MV-4-11 (cell line): ENCODE data around the gene WDR82.

Experiments used
- DNase-seq: peaks from one replicate; lab custom pipeline; 2025; lab: John Stamatoyannopoulos, UW

WDR82 gene

DNA sequence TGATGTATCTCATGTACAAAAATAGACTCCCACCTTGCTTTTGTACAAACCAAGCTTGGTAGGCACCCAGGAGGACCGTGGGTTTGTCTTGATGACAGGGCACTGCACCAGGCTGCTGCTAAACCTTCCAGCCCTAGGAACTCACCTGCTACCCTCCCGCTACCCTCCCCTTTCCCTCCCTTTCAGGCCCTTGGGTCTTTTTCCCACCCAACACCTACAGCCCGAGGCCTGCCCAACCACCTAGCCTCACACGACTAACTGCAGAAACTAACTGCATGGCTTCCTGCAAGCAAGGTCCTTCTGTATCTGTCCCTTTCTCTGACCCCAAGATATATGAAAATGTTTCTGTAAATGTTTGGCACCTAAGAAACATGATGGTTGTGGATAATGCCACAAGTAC lies 21.8 kb downstream of the WDR82 start:
- no peak for DNase-seq

DNA sequence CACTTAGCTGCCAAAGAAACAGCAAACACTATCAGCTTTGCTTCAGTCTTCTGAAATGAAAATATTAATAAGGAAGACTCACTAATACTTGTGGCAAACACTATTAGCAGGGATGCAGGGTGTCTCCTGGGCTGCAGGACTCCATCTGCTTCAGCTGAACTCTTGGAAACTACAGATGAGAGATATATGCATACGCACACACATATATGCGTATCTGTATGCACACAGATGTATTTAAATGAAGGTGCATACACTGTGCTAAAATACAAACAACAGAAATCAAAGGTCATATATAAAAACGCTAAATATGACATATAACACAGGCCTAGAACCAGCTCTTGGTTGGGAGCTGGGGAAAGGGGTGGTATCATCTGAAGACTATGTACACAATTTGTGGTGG lies 22.3 kb downstream of the WDR82 start:
- no peak for DNase-seq

- DNase-seq, result no peak
These were observed 23.8 kb downstream of the WDR82 start for GRCh38 chr3:52254608-52255007.

DNA sequence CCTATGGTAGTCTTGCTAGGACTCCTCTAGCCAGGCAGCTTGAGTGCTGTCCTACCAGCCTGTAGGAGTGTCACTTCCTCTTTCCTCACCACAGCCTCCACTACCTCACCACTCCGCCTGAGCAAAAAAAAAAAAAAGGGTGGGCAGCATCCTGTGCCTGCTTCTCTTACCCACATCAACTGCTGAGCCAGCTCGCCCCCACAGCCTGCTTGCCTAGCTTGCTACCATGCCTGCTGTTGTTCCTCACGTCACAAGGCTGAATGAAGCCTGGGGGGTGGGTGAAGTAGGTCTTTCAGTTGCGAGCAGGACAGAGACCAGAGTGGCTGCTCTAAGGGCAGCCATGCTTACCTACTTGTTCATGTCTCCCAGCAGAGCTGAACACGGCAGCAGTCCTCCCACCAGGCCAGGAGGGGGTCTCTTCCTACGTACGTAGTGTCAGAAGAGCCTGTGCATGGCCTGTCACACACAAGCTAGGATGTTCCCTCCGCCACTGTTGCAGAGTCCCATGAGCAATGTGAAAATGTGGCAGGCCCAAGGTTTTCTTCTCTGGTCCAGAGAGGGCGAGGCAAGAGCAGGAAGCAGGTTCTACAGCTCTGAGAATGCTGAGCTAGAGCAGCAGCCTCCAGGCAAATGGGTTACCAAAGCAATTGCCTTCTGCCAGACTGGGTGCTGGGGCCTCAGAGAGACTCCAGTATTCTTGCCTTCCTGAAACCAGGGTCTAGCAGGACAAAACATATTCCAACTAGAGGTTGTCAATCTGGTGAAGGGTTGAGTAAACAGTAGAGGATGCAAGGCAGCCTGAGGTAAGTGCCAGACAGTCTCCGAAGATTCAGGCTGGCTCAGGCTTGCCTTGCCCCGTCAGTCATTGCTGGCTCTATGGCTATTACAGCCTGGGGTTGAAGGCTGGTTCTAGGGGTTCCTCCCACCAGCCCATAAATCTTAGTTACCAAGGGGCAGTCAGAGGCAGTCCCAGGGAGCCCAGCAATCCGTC lies 24.8 kb downstream of the WDR82 start:
- peak; percentile 98 for DNase-seq

- DNase-seq, result no peak
These were observed 28.3 kb downstream of the WDR82 start for GRCh38 chr3:52250122-52250521.

- DNase-seq, result no peak
These were observed 28.8 kb downstream of the WDR82 start for GRCh38 chr3:52249683-52250082.

GRCh38 chr3:52248816-52249547 lies 29.5 kb downstream of the WDR82 start:
- no peak for DNase-seq

- no peak for DNase-seq
These were observed 30.3 kb downstream of the WDR82 start for GRCh38 chr3:52248165-52248541.

DNA sequence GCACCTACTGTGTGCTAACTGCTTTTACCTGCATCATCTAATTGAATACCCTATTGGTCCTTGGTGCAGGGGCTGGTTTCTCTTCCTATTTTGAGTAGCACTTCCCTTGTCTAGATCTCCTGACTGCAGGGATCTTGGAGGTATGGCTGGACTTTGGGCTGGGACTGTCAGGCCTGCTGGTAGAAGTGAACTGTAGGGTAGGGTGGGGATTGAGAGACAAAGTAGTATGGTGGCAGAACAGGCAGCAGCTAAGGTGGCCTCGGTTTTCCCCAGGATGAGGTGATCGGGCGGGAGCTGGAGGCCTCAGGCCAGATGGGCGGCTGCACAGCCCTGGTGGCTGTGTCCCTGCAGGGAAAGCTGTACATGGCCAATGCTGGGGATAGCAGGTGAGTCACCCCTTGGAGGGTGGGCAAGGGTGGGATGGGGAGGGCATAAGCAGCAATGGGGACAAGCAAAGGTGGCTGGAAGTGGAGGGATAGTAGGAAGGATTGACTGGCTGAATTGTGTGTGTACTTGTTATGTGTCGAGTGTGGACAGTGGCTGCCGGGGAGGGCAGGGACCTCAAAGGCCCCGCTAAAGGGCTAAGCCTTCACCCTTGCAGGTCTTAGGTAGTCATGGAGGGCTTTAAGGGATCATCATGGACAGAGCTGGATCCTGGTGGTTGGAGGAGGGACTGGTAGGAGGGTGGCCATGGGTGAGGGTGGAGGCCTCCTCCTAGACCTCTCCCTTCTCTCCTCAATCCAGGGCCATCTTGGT lies 30.9 kb downstream of the WDR82 start:
- DNase-seq, result peak; percentile 36

DNA sequence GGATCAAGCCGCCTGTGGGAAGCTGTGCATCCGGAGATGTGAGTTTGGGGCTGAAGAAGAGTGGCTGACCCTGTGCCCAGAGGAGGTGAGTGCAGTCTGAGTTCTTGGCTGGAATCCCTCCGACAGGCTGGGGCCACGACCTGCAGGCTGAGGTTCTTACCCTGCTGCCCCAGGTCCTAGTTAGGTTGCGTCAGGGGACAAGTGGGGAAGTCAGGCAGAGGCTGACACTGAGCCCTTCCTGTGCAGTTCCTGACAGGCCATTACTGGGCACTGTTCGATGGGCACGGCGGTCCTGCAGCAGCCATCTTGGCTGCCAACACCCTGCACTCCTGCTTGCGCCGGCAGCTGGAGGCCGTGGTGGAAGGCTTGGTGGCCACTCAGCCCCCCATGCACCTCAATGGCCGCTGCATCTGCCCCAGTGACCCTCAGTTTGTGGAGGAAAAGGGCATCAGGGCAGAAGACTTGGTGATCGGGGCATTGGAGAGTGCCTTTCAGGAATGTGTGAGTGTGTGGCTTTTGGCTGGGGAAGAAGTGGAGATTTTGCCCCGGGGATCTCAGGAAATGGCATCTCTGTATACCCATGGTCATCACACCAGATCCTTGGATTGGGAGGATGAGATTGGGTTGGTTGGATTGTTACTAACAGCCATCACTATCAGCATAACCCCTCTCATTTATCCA lies 31.6 kb downstream of the WDR82 start:
- peak; percentile 38 for DNase-seq

DNA sequence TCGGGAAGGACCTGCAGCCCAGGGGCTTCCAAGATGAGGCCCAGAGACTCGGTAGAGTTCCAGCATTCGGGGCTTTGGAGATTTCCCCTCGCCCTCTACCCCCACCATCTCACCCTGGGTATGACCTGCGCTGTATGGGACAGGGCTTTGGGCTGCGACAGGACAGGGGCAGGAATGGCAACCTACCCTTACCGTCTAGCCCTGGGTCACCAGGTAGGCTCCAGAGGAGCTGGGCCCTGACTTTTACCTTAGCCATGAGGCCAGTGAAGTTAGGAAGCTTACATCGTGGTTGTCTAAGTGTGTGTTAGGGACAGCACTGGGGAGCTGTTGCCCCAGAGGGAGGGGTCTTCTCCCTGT lies 32.2 kb downstream of the WDR82 start:
- no peak for DNase-seq

- DNase-seq, result no peak
These were observed 32.9 kb downstream of the WDR82 start, which contains the start of gene PPM1M for GRCh38 chr3:52245322-52246263. Gene PPM1M, plus strand, starts transcription at chr3:52245759. Its CDS starts 66 bp downstream, at chr3:52245825.

DNA sequence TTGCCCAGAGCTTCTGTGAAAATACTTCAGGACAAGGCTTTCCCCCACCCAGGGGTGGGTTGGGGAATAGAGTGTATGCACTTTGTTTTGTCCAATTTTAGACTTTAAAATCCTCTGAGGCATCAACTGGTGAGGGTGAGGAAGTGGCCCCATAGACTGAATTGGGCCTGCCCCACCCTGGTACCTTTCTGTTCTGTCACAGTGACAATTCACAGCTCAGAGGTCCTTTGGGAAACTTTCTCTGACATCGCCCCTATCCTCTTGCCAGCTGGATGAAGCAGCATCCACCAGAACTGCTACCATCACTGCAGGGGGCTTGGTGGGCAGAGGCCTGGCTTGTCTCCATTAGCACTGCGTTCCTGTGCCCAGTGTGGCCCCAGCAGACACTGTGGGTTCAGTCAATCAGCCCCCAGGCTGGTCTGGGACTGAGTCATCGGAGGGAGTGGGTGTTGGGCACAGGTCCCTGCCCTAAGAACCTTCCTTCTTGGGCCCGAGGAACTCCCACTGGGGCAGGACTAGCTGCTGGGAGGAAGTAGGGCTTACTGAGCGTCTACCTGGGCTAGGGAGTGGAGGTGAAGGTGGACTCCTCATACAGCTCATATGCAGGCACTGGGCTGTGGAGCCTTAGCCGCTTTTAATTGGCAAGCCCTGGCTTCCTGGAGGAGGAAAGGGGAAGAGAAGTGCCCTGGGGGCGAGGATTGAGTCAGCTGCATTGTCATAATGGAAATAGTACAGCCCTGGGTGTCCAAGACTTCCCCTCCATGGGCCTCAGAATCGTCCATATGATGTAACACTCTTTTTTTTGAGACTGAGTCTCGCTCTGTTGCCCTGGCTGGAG lies 34.4 kb downstream of the WDR82 start:
- peak; percentile 95 for DNase-seq

DNA sequence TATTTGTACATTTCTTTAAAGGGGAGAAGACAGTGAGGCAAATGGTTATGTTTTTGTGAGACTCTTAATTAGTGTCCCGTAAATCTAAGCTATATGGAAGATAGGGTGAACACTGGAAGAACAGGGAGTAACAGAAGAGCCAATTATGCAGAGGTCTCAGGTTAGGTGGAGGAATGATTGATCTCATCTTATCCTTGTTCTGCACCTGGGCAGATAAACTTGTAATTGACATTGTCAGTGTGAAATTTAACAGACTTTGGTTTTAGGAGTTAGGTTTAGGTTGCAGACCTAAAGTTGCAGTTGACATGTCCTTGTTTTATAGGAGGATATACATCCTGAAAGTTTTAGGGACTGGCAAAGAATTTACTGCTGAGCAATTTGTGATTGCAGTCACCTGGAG lies 36.4 kb downstream of the WDR82 start:
- DNase-seq, result no peak

DNA sequence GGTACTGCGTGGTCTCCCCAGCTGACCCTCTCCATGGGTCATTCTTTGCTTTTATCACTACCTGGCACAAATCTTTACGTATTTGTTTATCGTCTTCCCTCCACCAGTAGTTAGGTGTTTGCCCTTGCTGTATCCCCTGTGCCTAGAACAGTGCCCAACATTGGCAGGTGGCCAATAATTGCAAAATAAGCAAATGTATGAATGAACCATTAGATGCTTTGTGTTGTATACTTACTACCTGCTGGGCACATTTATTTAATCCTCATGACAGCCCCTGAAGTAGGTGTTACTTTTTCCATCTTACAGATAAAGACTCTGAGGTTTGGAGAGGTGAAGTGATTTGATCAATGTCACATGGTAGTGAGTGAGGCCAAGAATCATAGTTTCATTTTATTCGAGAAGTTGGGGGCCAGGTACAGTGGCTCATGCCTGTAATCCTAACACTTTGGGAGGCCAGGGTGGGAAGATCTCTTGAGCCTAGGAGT lies 37.5 kb downstream of the WDR82 start:
- DNase-seq, result no peak

DNA sequence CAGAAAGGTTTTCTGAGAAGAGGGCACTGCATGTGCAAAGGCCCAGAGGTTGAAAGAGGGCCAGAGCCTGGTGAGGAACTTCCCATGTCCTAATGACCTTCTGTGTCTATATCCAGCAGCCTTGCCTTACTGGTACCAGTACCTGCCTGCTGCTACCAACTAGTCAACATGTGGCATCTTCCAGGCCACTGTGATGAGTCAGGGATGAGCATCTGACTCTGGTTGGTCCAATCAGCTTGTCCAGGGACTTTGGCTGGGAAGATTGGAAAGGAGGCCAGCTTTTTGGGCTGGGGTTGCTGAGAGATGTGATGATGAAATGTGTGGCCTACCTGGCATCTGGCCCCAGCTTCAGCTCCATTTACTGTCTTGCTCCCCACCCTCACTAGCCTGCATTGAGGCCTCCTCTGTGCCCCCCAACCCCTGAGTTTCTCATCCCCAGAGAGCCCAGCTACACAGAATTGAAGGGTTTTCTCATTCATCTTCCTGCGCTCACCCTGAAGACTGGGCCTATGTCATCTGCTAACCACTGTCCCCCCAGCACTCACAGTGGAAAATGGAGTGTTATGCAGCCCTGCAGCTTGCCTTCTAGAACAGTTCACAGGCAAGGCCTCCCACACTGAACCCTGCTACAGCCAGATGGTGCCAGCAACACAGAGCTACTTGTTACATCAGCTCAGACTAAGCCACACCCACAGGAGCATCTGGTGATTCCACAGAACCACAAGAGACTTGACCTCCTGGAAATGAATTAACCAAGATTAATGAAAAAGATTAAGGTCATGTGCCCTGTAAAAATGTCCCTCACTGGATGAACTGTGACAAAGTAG lies 38.2 kb downstream of the WDR82 start:
- DNase-seq, result peak; percentile 87

- DNase-seq, result peak; percentile 64
These were observed 39.4 kb downstream of the WDR82 start, which contains the start of gene TWF2 for GRCh38 chr3:52238761-52239701. Gene TWF2, minus strand, starts transcription at chr3:52239158. Its CDS starts 142 bp downstream, at chr3:52239016.
